SJSA1 (cell line): ENCODE data around the gene EBLN2. TPM values are rescaled to one million over a fixed set of nuclear protein-coding genes. Genes with fewer than 3 reads are reported as not detected.
A peak's percentile ranks its signal among the peaks of the same experiment; 100 is the strongest.
"Not testable (repeated sequence)": the region's sequence is repeated elsewhere in the genome, so short reads cannot be mapped to it uniquely, and the experiment has no call there.

Experiments used
- DNase-seq, 2 experiments: peaks; one replicate each; pipeline ENCODE4 v3.0.0-alpha.2; 2015 to 2020; ENCODE audit warnings: low spot score in 2 of 2, low read depth in 1 of 2
- H3K27ac ChIP-seq: fragments of 250-450 bp; sonication (Bioruptor Pico); 2 replicates; pipeline ENCODE4 v1.5.1; 2020; ENCODE audit warnings: mild to moderate bottlenecking, moderate library complexity
- H3K27me3 ChIP-seq: fragments of 250-450 bp; sonication (Bioruptor Pico); replicated peaks from 2 replicates; pipeline ENCODE4 v1.5.1; 2020; ENCODE audit warnings: mild to moderate bottlenecking, moderate library complexity
- H3K36me3 ChIP-seq: fragments of 250-450 bp; sonication (Bioruptor Pico); 2 replicates; pipeline ENCODE4 v1.5.1; 2020; ENCODE audit warnings: mild to moderate bottlenecking
- H3K4me1 ChIP-seq: fragments of 250-450 bp; sonication (Bioruptor Pico); replicated peaks from 2 replicates; pipeline ENCODE4 v1.6.1; 2021; ENCODE audit warnings: mild to moderate bottlenecking
- H3K4me3 ChIP-seq: fragments of 250-450 bp; sonication (Bioruptor Pico); 2 replicates; pipeline ENCODE4 v1.5.1; 2020; ENCODE audit warnings: mild to moderate bottlenecking
- H3K9me3 ChIP-seq: fragments of 250-450 bp; sonication (Bioruptor Pico); replicated peaks from 2 replicates; pipeline ENCODE4 v1.5.1; 2020; ENCODE audit warnings: mild to moderate bottlenecking
- total RNA-seq: library from RNA; depleted of rRNA; stranded (reverse); fragments of >200 nt; shearing (Covaris generic); gene quantifications from 2 replicates; pipeline ENCODE4 v1.2.3, GENCODE V29; 2014

EBLN2 gene
- total RNA-seq, 1 experiment from 2014 or later = 2.1 TPM

GRCh38 chr3:73043414-73043813 lies 18.0 kb upstream of the EBLN2 start:
- no peaks in the 10 kb centered on the region for H3K9me3 ChIP-seq
- H3K27ac ChIP-seq = no peak overlapping the region
- H3K27me3 ChIP-seq = no peaks in the 10 kb centered on the region
- H3K4me1 ChIP-seq = peaks cover 3% of the 10 kb centered on the region
- peaks cover 21% of the 10 kb centered on the region for H3K36me3 ChIP-seq
- DNase-seq = no peak
- H3K4me3 ChIP-seq = no peak overlapping the region

GRCh38 chr3:73045391-73045790 lies 16.1 kb upstream of the EBLN2 start:
- Histone ChIP-seq H3K4me1 (no peaks in the 10 kb centered on the region), H3K27ac (no peak overlapping the region), H3K9me3 (no peaks in the 10 kb centered on the region), H3K4me3 (no peak overlapping the region), H3K27me3 (no peaks in the 10 kb centered on the region), H3K36me3 (peaks cover 19% of the 10 kb centered on the region)
- DNase-seq = no peak

GRCh38 chr3:73046195-73046594 lies 15.3 kb upstream of the EBLN2 start:
- Histone ChIP-seq H3K27ac (no peak overlapping the region), H3K9me3 (no peaks in the 10 kb centered on the region), H3K36me3 (peaks cover 19% of the 10 kb centered on the region), H3K4me1 (no peaks in the 10 kb centered on the region), H3K4me3 (no peak overlapping the region), H3K27me3 (no peaks in the 10 kb centered on the region)
- DNase-seq = no peak

- Histone ChIP-seq H3K4me1 (0 out of 2 replicates have a peak, but pooled peaks cover 3% of the 10 kb centered on the region), H3K27me3 (no peaks in the 10 kb centered on the region), H3K36me3 (peaks cover 14% of the 10 kb centered on the region), H3K27ac (no peak overlapping the region), H3K4me3 (no peak overlapping the region), H3K9me3 (no peaks in the 10 kb centered on the region)
- no peak for DNase-seq
Observed at GRCh38 chr3:73049319-73049718, 12.1 kb upstream of the EBLN2 start.

GRCh38 chr3:73052857-73053256 lies 8.6 kb upstream of the EBLN2 start:
- H3K27ac ChIP-seq = no peak overlapping the region
- no peaks in the 10 kb centered on the region for H3K27me3 ChIP-seq
- 0 out of 2 replicates have a peak, but pooled peaks cover 3% of the 10 kb centered on the region for H3K4me1 ChIP-seq
- no peaks in the 10 kb centered on the region for H3K9me3 ChIP-seq
- peaks cover 12% of the 10 kb centered on the region for H3K36me3 ChIP-seq
- peak in 1 of 2 experiments; percentile 9 for DNase-seq
- no peak overlapping the region for H3K4me3 ChIP-seq

- Histone ChIP-seq H3K4me3 (no peak overlapping the region), H3K9me3 (no peaks in the 10 kb centered on the region), H3K4me1 (0 out of 2 replicates have a peak, but pooled peaks cover 3% of the 10 kb centered on the region), H3K36me3 (peaks cover 13% of the 10 kb centered on the region; the same call in 1 of the 2 replicates), H3K27ac (no peak overlapping the region), H3K27me3 (no peaks in the 10 kb centered on the region)
- no peak for DNase-seq
Observed at GRCh38 chr3:73055583-73055982, 5.9 kb upstream of the EBLN2 start.

GRCh38 chr3:73056014-73056844 lies 5.2 kb upstream of the EBLN2 start:
- DNase-seq = peak in 1 of 2 experiments; percentile 19
- Histone ChIP-seq H3K4me3 (no peak overlapping the region), H3K9me3 (no peaks in the 10 kb centered on the region), H3K36me3 (peaks cover 16% of the 10 kb centered on the region), H3K27ac (no peak overlapping the region), H3K4me1 (0 out of 2 replicates have a peak, but pooled peaks cover 3% of the 10 kb centered on the region), H3K27me3 (no peaks in the 10 kb centered on the region)

- Histone ChIP-seq H3K9me3 (no peaks in the 10 kb centered on the region), H3K27me3 (no peaks in the 10 kb centered on the region), H3K36me3 (peaks cover 22% of the 10 kb centered on the region), H3K4me3 (no peak overlapping the region), H3K27ac (no peak overlapping the region), H3K4me1 (0 out of 2 replicates have a peak, but pooled peaks cover 3% of the 10 kb centered on the region)
- DNase-seq = no peak
Observed at GRCh38 chr3:73056845-73057150, 4.7 kb upstream of the EBLN2 start.

- peaks cover 54% of the 10 kb centered on the region for H3K36me3 ChIP-seq
- H3K27me3 ChIP-seq = no peaks in the 10 kb centered on the region
- no peak for DNase-seq
- H3K4me3 ChIP-seq = no peak overlapping the region
- H3K27ac ChIP-seq = no peak overlapping the region
- no peaks in the 10 kb centered on the region for H3K9me3 ChIP-seq
- H3K4me1 ChIP-seq = no peaks in the 10 kb centered on the region
Observed at GRCh38 chr3:73060302-73060723, 1.1 kb upstream of the EBLN2 start.

- H3K27ac ChIP-seq = not testable (repeated sequence)
Observed at GRCh38 chr3:73066243-73066642, 4.8 kb downstream of the EBLN2 start.

GRCh38 chr3:73068419-73068818 lies 7.0 kb downstream of the EBLN2 start:
- DNase-seq = no peak
- Histone ChIP-seq H3K4me1 (peaks cover 31% of the 10 kb centered on the region), H3K27me3 (no peaks in the 10 kb centered on the region), H3K36me3 (peaks cover 38% of the 10 kb centered on the region), H3K9me3 (no peaks in the 10 kb centered on the region), H3K4me3 (no peak overlapping the region), H3K27ac (no peak overlapping the region)

More at GRCh38 chr3:73066243-73066642, 4.8 kb downstream of the EBLN2 start:
- peaks cover 18% of the 10 kb centered on the region for H3K4me1 ChIP-seq
- not testable (repeated sequence) for DNase-seq, H3K4me3 ChIP-seq, H3K27me3 ChIP-seq, H3K9me3 ChIP-seq
- peaks cover 56% of the 10 kb centered on the region for H3K36me3 ChIP-seq

- peaks cover 30% of the 10 kb centered on the region for H3K36me3 ChIP-seq
- no peak overlapping the region for H3K4me3 ChIP-seq
- no peaks in the 10 kb centered on the region for H3K27me3 ChIP-seq
- no peak overlapping the region for H3K27ac ChIP-seq
- H3K4me1 ChIP-seq = peaks cover 31% of the 10 kb centered on the region
- no peak for DNase-seq
- no peaks in the 10 kb centered on the region for H3K9me3 ChIP-seq
Observed at GRCh38 chr3:73069187-73069586, 7.7 kb downstream of the EBLN2 start.

- peaks cover 31% of the 10 kb centered on the region for H3K4me1 ChIP-seq
- no peaks in the 10 kb centered on the region for H3K9me3 ChIP-seq
- DNase-seq = peak in 1 of 2 experiments; percentile 17
- no peak overlapping the region for H3K4me3 ChIP-seq
- H3K36me3 ChIP-seq = peaks cover 23% of the 10 kb centered on the region
- H3K27me3 ChIP-seq = no peaks in the 10 kb centered on the region
- H3K27ac ChIP-seq = peak overlapping the region; percentile 62
Observed at GRCh38 chr3:73069775-73070444, 8.5 kb downstream of the EBLN2 start.
